Trophoblast cell (in vitro differentiated cells and primary cell): Measurements from ENCODE around the gene GOLGA6L26.
"Not testable (repeated sequence)": the region's sequence is repeated elsewhere in the genome, so short reads cannot be mapped to it uniquely, and the experiment has no call there.

Experiments
- DNase-seq, 2 donors: peaks; one replicate each; pipeline ENCODE4 v3.0.0-alpha.2; 2016
- H2AFZ ChIP-seq: 2 replicates; pipeline ENCODE4 v1.6.1; 2013; ENCODE audit warnings: low read length, moderate library complexity, mild to moderate bottlenecking; ENCODE audit not compliant: insufficient read depth, poor library complexity
- H2AK5ac ChIP-seq: 2 replicates; pipeline ENCODE4 v1.6.1; 2013; ENCODE audit warnings: mild to moderate bottlenecking, low read length
- H2BK120ac ChIP-seq: 2 replicates; pipeline ENCODE4 v1.6.1; 2013; ENCODE audit warnings: low read length, mild to moderate bottlenecking, moderate library complexity; ENCODE audit not compliant: insufficient read depth, poor library complexity
- H2BK12ac ChIP-seq: 2 replicates; pipeline ENCODE4 v1.6.1; 2013; ENCODE audit warnings: mild to moderate bottlenecking, low read length, moderate library complexity
- H2BK5ac ChIP-seq: 2 replicates; pipeline ENCODE4 v1.6.1; 2013; ENCODE audit warnings: low read length, low read depth, moderate library complexity, mild to moderate bottlenecking; ENCODE audit not compliant: poor library complexity
- H3K14ac ChIP-seq: 2 replicates; pipeline ENCODE4 v1.6.1; 2013; ENCODE audit warnings: mild to moderate bottlenecking, low read length
- H3K18ac ChIP-seq: 2 replicates; pipeline ENCODE4 v1.6.1; 2013; ENCODE audit warnings: mild to moderate bottlenecking, low read length
- H3K23ac ChIP-seq: 2 replicates; pipeline ENCODE4 v1.6.1; 2013; ENCODE audit warnings: low read length
- H3K27ac ChIP-seq: 2 replicates; pipeline ENCODE4 v1.5.1; 2013; ENCODE audit warnings: low read depth, mild to moderate bottlenecking, inconsistent platforms, low read length, moderate library complexity
- H3K27me3 ChIP-seq: 2 replicates; pipeline ENCODE4 v1.6.1; 2013; ENCODE audit warnings: inconsistent platforms, mild to moderate bottlenecking, low read length, moderate library complexity; ENCODE audit not compliant: insufficient read depth
- H3K36me3 ChIP-seq, 2 experiments: 1 replicate in 1 of 2; 2 replicates in 1 of 2; pipeline ENCODE4 v1.6.1; 2013; ENCODE audit warnings: low read length in 2 of 2, mild to moderate bottlenecking in 2 of 2, moderate library complexity in 1 of 2; ENCODE audit not compliant: insufficient read depth in 2 of 2, control insufficient read depth in 1 of 2
- H3K4ac ChIP-seq: 2 replicates; pipeline ENCODE4 v1.6.1; 2013; ENCODE audit warnings: low read depth, mild to moderate bottlenecking, low read length, moderate library complexity
- H3K4me1 ChIP-seq, 2 experiments: 1 replicate in 1 of 2; 2 replicates in 1 of 2; pipeline ENCODE4 v1.6.1; 2013; ENCODE audit warnings: low read length in 2 of 2, mild to moderate bottlenecking in 2 of 2, moderate library complexity in 1 of 2; ENCODE audit not compliant: insufficient read depth in 2 of 2, control insufficient read depth in 1 of 2
- H3K4me2 ChIP-seq: 2 replicates; pipeline ENCODE4 v1.6.1; 2013; ENCODE audit warnings: inconsistent platforms, mild to moderate bottlenecking, low read length, moderate library complexity
- H3K4me3 ChIP-seq: 2 replicates; pipeline ENCODE4 v1.5.1; 2013; ENCODE audit warnings: mild to moderate bottlenecking, low read depth, low read length, inconsistent platforms
- H3K79me1 ChIP-seq: one replicate; pipeline ENCODE4 v1.6.1; 2013; ENCODE audit warnings: low read length
- H3K79me2 ChIP-seq: 2 replicates; pipeline ENCODE4 v1.6.1; 2013; ENCODE audit warnings: low read length, mild to moderate bottlenecking; ENCODE audit not compliant: control insufficient read depth, insufficient read depth, poor library complexity
- H3K9ac ChIP-seq: 2 replicates; pipeline ENCODE4 v1.6.1; 2013; ENCODE audit warnings: mild to moderate bottlenecking, low read length
- H3K9me3 ChIP-seq: 2 replicates; pipeline ENCODE4 v1.6.1; 2013; ENCODE audit warnings: low read depth, mild to moderate bottlenecking, control low read depth, inconsistent platforms, low read length; ENCODE audit not compliant: insufficient read depth
- H4K12ac ChIP-seq: 2 replicates; pipeline ENCODE4 v1.6.1; 2013; ENCODE audit warnings: low read depth, mild to moderate bottlenecking, low read length, moderate library complexity
- H4K8ac ChIP-seq: 2 replicates; pipeline ENCODE4 v1.6.1; 2013; ENCODE audit warnings: low read depth, mild to moderate bottlenecking, low read length, moderate library complexity
- H4K91ac ChIP-seq: one replicate; pipeline ENCODE4 v1.6.1; 2013; ENCODE audit warnings: low read depth, mild to moderate bottlenecking, low read length, moderate library complexity
- WGBS: extraction: QIAGEN DNeasy Blood & Tissue Kit; methylation state at CpG from one replicate; pipeline ENCODE4 v1.1.7; 2013; ENCODE audit warnings: missing lambda C conversion rate; ENCODE audit not compliant: insufficient read length, insufficient coverage; ENCODE audit errors: extremely low coverage; 5-methylcytosine and 5-hydroxymethylcytosine counted together

Gene GOLGA6L26

DNA sequence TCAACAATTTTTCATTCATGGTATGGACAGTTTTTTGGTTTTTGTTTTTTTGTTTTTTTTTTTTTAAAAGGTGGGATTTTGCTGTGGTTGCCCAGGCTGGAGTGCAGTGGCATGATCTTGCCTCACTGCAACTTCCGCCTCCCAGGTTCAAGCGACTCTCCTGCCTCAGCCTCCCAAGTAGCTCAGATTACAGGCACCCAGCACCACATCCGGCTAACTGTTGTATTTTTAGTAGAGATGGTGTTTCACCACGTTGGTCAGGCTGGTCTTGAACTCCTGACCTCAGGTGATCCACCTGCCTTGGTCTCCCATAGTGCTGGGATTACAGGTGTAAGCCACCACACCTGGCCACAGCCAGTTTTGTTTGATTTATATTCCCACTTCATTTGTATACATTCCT is 37.1 kb upstream of the GOLGA6L26 start:
- H3K79me2 ChIP-seq, H4K91ac ChIP-seq, H3K4ac ChIP-seq, H3K14ac ChIP-seq, H4K12ac ChIP-seq, H2BK5ac ChIP-seq, H2BK120ac ChIP-seq, H3K9ac ChIP-seq, H3K4me3 ChIP-seq, H3K79me1 ChIP-seq, DNase-seq, H4K8ac ChIP-seq, H3K4me2 ChIP-seq, H3K27me3 ChIP-seq, H2AFZ ChIP-seq, H3K23ac ChIP-seq, H3K9me3 ChIP-seq, H2AK5ac ChIP-seq, H3K18ac ChIP-seq, H3K36me3 ChIP-seq, H3K27ac ChIP-seq, H3K4me1 ChIP-seq, H2BK12ac ChIP-seq: not testable (repeated sequence)
- no CpG with 5 or more reads among the region's 4 CpGs for WGBS

DNA sequence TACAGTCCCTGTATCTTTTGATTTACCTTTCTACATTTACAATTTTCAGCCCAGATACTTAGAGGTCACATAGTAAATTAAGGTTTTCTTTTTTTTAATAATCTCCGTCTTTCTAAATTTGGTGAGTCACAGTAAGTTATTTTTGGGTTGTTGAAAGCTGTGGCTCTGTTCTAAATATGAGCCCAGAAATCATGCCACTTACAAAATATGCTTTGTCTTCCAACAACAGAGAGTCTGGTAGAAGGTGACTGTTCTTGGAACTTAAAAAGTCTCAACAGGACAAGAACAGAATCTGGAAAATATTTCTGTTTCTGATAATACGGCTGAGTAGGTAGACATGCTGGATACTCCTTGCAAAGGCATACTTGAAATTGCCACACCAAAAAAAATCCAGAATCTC is 36.6 kb upstream of the GOLGA6L26 start:
- no peak overlapping the region for H3K23ac ChIP-seq
- no peak overlapping the region for H3K4ac ChIP-seq
- H3K4me1 ChIP-seq = no peaks in the 10 kb centered on the region
- H3K79me1 ChIP-seq = no peaks in the 10 kb centered on the region
- H3K4me3 ChIP-seq = no peak overlapping the region
- peaks cover 6% of the 10 kb centered on the region for H3K9me3 ChIP-seq
- no peak overlapping the region for H3K4me2 ChIP-seq
- H4K12ac ChIP-seq = no peak overlapping the region
- no peak overlapping the region for H3K18ac ChIP-seq
- no peaks in the 10 kb centered on the region for H3K79me2 ChIP-seq
- H2BK120ac ChIP-seq = no peak overlapping the region
- no peaks in the 10 kb centered on the region for H3K27me3 ChIP-seq
- no peak overlapping the region for H2AK5ac ChIP-seq
- H3K9ac ChIP-seq = no peak overlapping the region
- no peaks in the 10 kb centered on the region for H3K36me3 ChIP-seq
- no peak overlapping the region for H2BK5ac ChIP-seq
- H2AFZ ChIP-seq = no peak overlapping the region
- H3K14ac ChIP-seq = no peak overlapping the region
- no peak overlapping the region for H4K8ac ChIP-seq
- DNase-seq = no peak
- H3K27ac ChIP-seq = no peak overlapping the region
- no CpG with 5 or more reads among the region's 2 CpGs for WGBS
- H2BK12ac ChIP-seq = no peak overlapping the region
- H4K91ac ChIP-seq = no peak overlapping the region

DNA sequence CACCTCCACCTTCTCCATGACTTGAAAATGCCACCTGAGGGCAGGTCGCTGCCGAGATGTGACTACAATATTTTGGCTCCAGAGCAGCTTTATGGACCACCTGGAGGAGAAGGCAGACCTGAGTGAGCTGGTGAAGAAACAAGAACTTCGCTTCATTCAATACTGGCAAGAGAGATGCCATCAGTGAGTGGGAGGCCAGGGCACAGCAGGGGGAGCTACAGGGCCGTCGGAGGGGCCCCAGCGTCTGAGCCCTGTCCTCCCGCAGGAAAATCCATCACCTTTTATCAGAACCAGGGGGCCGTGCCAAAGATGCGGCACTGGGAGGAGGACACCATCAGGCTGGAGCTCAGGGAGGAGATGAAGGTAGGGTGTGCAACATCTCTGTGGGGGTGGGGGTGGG is 30.3 kb upstream of the GOLGA6L26 start:
- H3K4me2 ChIP-seq, H4K8ac ChIP-seq, H2AK5ac ChIP-seq, H3K14ac ChIP-seq, H2BK120ac ChIP-seq, H4K91ac ChIP-seq, H3K36me3 ChIP-seq, DNase-seq, H3K27ac ChIP-seq, H3K79me2 ChIP-seq, H3K23ac ChIP-seq, H2BK12ac ChIP-seq, H2BK5ac ChIP-seq, H4K12ac ChIP-seq, H2AFZ ChIP-seq, H3K9me3 ChIP-seq, H3K9ac ChIP-seq, H3K18ac ChIP-seq, H3K4ac ChIP-seq, H3K27me3 ChIP-seq, H3K4me3 ChIP-seq, H3K79me1 ChIP-seq, H3K4me1 ChIP-seq: not testable (repeated sequence)
- WGBS = no CpG with 5 or more reads among the region's 9 CpGs

DNA sequence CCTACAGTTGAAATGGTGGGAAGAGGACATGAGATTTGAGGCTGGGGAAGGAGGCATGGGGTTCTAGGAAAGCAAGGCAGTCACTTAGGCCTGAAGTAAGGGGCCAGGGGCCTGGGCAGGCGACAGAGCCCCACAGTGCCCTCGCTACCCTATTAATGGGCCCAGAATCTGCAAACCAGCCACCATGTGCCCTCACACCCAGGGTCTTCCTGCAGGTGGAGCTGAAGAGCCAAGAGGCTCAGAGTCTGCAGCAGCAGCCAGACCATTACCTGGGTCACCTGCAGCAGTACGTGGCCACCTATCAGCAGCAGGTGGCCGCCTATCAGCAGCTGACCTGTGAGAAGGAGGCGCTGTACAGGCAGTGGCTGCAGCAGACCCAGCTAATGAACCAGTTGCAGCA is 28.6 kb upstream of the GOLGA6L26 start:
- not testable (repeated sequence) for H2AFZ ChIP-seq, H3K23ac ChIP-seq, H4K12ac ChIP-seq, H3K79me2 ChIP-seq, H4K8ac ChIP-seq, H3K36me3 ChIP-seq, H3K4me3 ChIP-seq, H3K4me1 ChIP-seq, H3K9ac ChIP-seq, H2BK5ac ChIP-seq, H3K18ac ChIP-seq, H2AK5ac ChIP-seq, H3K27ac ChIP-seq, DNase-seq, H4K91ac ChIP-seq, H2BK12ac ChIP-seq, H3K9me3 ChIP-seq, H3K4me2 ChIP-seq, H3K27me3 ChIP-seq, H2BK120ac ChIP-seq, H3K14ac ChIP-seq, H3K4ac ChIP-seq, H3K79me1 ChIP-seq
- WGBS = no CpG with 5 or more reads among the region's 5 CpGs
